ENCODE results near the gene NEMP1. TPM values are rescaled to one million over a fixed set of nuclear protein-coding genes. Genes with fewer than 3 reads are reported as not detected.

The NEMP1 gene
- total and polyA plus RNA-seq, 2 of the 13 experiments (the other 11 are each of a cell fraction or from before 2014, with no cell fraction given): 11.4 to 12.9 TPM

DNA sequence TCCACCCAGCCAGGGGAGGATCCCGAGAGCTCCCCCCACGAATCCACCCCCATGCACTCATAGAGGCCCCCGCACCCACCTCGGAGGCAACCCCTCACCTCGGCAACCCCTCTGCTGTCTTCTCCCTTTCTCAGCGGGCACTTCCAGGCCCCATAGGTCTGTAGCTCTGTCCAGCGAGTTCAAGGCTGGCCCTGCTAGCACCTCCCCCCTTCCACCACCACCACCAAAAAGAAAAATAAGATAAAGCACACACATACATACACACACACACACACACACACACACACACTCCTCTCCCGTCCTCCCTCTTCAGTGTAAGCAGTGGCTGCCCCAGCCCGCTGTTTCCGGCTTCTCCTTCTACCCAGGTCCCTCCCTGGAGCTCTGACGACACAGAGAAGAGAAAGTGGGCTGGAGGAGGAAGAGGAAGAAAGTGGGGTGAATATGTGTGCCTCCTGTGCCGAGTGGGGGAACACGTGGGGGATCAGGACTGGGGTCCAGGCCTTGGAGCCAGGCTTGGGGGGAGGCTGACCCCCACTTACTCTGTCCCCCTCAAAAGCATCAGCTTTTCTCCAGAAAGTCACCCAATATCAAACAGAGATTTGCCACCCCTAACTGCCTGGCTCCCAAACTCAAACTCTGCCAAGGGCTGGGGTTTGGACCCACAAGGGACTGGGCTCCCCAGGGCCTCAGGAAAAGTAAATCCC is 32.6 kb upstream of the NEMP1 start, which contains the start of gene STAT6 (continued):
- TF ChIP-seq MZF1 (CRISPR knock-in tag; IDR thresholded peaks at IDR 0.05; ENCODE audit: borderline replicate concordance) (no peak), ZNF329 (CRISPR knock-in tag; IDR thresholded peaks at IDR 0.05; ENCODE audit: low read depth) (no peak), ZNF709 (CRISPR knock-in tag; IDR thresholded peaks at IDR 0.05) (0 out of 2 replicates have a peak, but pooled peaks have one; percentile 6), ZBTB21 (CRISPR knock-in tag; IDR thresholded peaks at IDR 0.05) (peak; percentile 20; the same call in 1 of the 2 replicates), HOXA9 (CRISPR knock-in tag; IDR thresholded peaks at IDR 0.05; ENCODE audit: borderline replicate concordance) (0 out of 2 replicates have a peak, but pooled peaks have one; percentile 30), ZC3H13 (CRISPR knock-in tag; IDR thresholded peaks at IDR 0.05) (no peak), TEAD3 (CRISPR knock-in tag; optimal IDR thresholded peaks at IDR 0.05; ENCODE audit: borderline replicate concordance) (peak; percentile 8), ZNF747 (CRISPR knock-in tag; IDR thresholded peaks at IDR 0.05; ENCODE audit: borderline replicate concordance) (no peak), ZNF670 (CRISPR knock-in tag; IDR thresholded peaks at IDR 0.05; ENCODE audit: borderline replicate concordance) (no peak; the same call in 1 of the 2 replicates), ZNF703 (CRISPR knock-in tag; IDR thresholded peaks at IDR 0.05; ENCODE audit: borderline replicate concordance) (no peak), YEATS4 (CRISPR knock-in tag; IDR thresholded peaks at IDR 0.05; ENCODE audit: borderline replicate concordance) (no peak), MXI1 (IDR thresholded peaks at IDR 0.05; ENCODE audit: borderline replicate concordance, low read depth, low read length) (0 out of 3 replicates have a peak, but pooled peaks have one; percentile 19), ZNF460 (CRISPR knock-in tag; IDR thresholded peaks at IDR 0.05; ENCODE audit: borderline replicate concordance) (no peak), GFI1 (CRISPR knock-in tag; IDR thresholded peaks at IDR 0.05; ENCODE audit: borderline replicate concordance) (peak; percentile 47; the same call in 1 of the 2 replicates), POLR2G (IDR thresholded peaks at IDR 0.05; ENCODE audit: low read depth, low read length) (peak; percentile 56), HNRNPL (IDR thresholded peaks at IDR 0.05; ENCODE audit: low read depth, low read length) (no peak), TOE1 (CRISPR knock-in tag; IDR thresholded peaks at IDR 0.05) (0 out of 2 replicates have a peak, but pooled peaks have one; percentile 35), SPEN (CRISPR knock-in tag; IDR thresholded peaks at IDR 0.05; ENCODE audit: low read depth) (0 out of 2 replicates have a peak, but pooled peaks have one; percentile 5), ZNF292 (CRISPR knock-in tag; IDR thresholded peaks at IDR 0.05; ENCODE audit: borderline replicate concordance, low read depth) (no peak), MYC (CRISPR knock-in tag; IDR thresholded peaks at IDR 0.05; ENCODE audit: borderline replicate concordance) (no peak)
- TF ChIP-seq, protein P1, sequence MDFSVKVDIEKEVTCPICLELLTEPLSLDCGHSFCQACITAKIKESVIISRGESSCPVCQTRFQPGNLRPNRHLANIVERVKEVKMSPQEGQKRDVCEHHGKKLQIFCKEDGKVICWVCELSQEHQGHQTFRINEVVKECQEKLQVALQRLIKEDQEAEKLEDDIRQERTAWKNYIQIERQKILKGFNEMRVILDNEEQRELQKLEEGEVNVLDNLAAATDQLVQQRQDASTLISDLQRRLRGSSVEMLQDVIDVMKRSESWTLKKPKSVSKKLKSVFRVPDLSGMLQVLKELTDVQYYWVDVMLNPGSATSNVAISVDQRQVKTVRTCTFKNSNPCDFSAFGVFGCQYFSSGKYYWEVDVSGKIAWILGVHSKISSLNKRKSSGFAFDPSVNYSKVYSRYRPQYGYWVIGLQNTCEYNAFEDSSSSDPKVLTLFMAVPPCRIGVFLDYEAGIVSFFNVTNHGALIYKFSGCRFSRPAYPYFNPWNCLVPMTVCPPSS (IDR thresholded peaks at IDR 0.05): no peak
- TF ChIP-seq, protein P2, sequence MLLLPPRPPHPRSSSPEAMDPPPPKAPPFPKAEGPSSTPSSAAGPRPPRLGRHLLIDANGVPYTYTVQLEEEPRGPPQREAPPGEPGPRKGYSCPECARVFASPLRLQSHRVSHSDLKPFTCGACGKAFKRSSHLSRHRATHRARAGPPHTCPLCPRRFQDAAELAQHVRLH (CRISPR knock-in tag; IDR thresholded peaks at IDR 0.05; ENCODE audit: borderline replicate concordance, low read depth): peak; percentile 38; the same call in 1 of the 2 replicates
- TF ChIP-seq, protein P3, sequence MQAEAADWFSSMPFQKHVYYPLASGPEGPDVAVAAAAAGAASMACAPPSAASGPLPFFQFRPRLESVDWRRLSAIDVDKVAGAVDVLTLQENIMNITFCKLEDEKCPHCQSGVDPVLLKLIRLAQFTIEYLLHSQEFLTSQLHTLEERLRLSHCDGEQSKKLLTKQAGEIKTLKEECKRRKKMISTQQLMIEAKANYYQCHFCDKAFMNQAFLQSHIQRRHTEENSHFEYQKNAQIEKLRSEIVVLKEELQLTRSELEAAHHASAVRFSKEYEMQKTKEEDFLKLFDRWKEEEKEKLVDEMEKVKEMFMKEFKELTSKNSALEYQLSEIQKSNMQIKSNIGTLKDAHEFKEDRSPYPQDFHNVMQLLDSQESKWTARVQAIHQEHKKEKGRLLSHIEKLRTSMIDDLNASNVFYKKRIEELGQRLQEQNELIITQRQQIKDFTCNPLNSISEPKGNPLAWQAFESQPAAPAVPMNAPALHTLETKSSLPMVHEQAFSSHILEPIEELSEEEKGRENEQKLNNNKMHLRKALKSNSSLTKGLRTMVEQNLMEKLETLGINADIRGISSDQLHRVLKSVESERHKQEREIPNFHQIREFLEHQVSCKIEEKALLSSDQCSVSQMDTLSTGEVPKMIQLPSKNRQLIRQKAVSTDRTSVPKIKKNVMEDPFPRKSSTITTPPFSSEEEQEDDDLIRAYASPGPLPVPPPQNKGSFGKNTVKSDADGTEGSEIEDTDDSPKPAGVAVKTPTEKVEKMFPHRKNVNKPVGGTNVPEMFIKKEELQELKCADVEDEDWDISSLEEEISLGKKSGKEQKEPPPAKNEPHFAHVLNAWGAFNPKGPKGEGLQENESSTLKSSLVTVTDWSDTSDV (CRISPR knock-in tag; IDR thresholded peaks at IDR 0.05): peak; percentile 89; the same call in 1 of the 2 replicates
- TF ChIP-seq, protein P4, sequence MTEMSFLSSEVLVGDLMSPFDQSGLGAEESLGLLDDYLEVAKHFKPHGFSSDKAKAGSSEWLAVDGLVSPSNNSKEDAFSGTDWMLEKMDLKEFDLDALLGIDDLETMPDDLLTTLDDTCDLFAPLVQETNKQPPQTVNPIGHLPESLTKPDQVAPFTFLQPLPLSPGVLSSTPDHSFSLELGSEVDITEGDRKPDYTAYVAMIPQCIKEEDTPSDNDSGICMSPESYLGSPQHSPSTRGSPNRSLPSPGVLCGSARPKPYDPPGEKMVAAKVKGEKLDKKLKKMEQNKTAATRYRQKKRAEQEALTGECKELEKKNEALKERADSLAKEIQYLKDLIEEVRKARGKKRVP (CRISPR knock-in tag; IDR thresholded peaks at IDR 0.05): 0 out of 4 replicates have a peak, but pooled peaks of 1 of the 2 experiments have one; percentile 28

Measured in HepG2 (cell line).